Adrenal gland (tissue), 12 donors: ENCODE data around the gene PCNX2. TPM values are rescaled to one million over a fixed set of nuclear protein-coding genes. Genes with fewer than 3 reads are reported as not detected.

Source experiments
- DNase-seq, 7 donors: peaks; one replicate each; pipeline ENCODE4 v3.0.0-alpha.2; 2019 to 2020
- H3K27ac ChIP-seq, 5 donors: fragments of 200-600 bp; sonication (generic) in 4 of 5; 1 replicate in 3 of 5; 2 replicates in 2 of 5; pipeline versions ENCODE4 v1.5.1 to v1.8.0; 2016 to 2020; ENCODE audit warnings: mild to moderate bottlenecking in 1 of 5
- H3K27me3 ChIP-seq: fragments of 200-600 bp; 2 replicates; pipeline ENCODE4 v1.8.0; 2021
- H3K36me3 ChIP-seq, 2 donors: fragments of 200-600 bp; replicated peaks in 1 of 2; 1 replicate in 1 of 2; 2 replicates in 1 of 2; pipeline versions ENCODE4 v1.5.1 to v1.8.0; 2018 to 2022
- H3K4me1 ChIP-seq, 2 donors: fragments of 200-600 bp; replicated peaks in 1 of 2; 1 replicate in 1 of 2; 2 replicates in 1 of 2; pipeline versions ENCODE4 v1.5.1 to v1.8.0; 2018 to 2021
- H3K4me3 ChIP-seq, 4 donors: fragments of 200-600 bp; sonication (generic) in 3 of 4; one replicate each; pipeline ENCODE4 v1.5.1; 2016 to 2018
- H3K9me3 ChIP-seq, 3 donors: fragments of 200-600 bp; sonication (generic) in 1 of 3; replicated peaks in 1 of 3; 1 replicate in 2 of 3; 2 replicates in 1 of 3; pipeline versions ENCODE4 v1.5.1 to v1.8.0; 2016 to 2021
- POLR2A ChIP-seq, 2 donors: fragments of 450-650 bp; IDR thresholded peaks; one replicate each; pipeline ENCODE4 v1.6.1; 2017; ENCODE audit warnings: antibody characterized with exemption in 2 of 2, mild to moderate bottlenecking in 2 of 2, moderate library complexity in 1 of 2
- WGBS, 4 donors: extraction: QIAGEN DNeasy Blood & Tissue Kit in 2 of 4; methylation state at CpG; one replicate each; pipeline versions ENCODE4 v1.1.5 to v1.1.7; 2013 to 2017; 5-methylcytosine and 5-hydroxymethylcytosine counted together
- intact Hi-C, 2 donors: fragments of 100-400 bp; cut with DNase I; formaldehyde crosslinking; loops; one replicate each; pipeline versions ENCODE4 v1.14.1 to v1.15.0; 2022 to 2023
- polyA plus RNA-seq, 3 donors: library from polyadenylated mRNA; stranded (reverse); fragments of 200-250 nt in 2 of 3; fragments of 350-450 nt in 1 of 3; fragmentation: Illumina TruSeq in 1 of 3; extraction: RNeasy Lipid Tissue Mini Kit (QIAGEN cat#74804) in 1 of 3; gene quantifications; one replicate each; pipeline ENCODE4 v1.2.3, GENCODE V29; 2013 to 2014
- total RNA-seq, 9 donors: library from RNA; depleted of rRNA in 4 of 9; stranded (reverse); fragments of >200 nt in 4 of 9; fragments of 120-200 nt in 1 of 9; fragmentation: NEBNext Ultra II Directional in 1 of 9; extraction: Animal tissue kit (Norgen Biotek cat#: 25700) in 1 of 9; gene quantifications; one replicate each; pipeline versions ENCODE4 v1.1.0 to v1.2.4, GENCODE V29; 2013 to 2023
- TF ChIP-seq, protein P1 (sequence below), 6 experiments: fragments of 450-650 bp in 4 of 6; fragments of 200-600 bp in 2 of 6; sonication (generic) in 1 of 6; IDR thresholded peaks; 1 replicate in 5 of 6; 2 replicates in 1 of 6; pipeline versions ENCODE4 v1.5.1 to v1.8.0; 2016 to 2021; ENCODE audit warnings: antibody characterized with exemption in 6 of 6, mild to moderate bottlenecking in 2 of 6, moderate library complexity in 1 of 6
- donor health status: healthy with polysubstance abuse.
- donor health status: Bipolar disorder and iron deficiency.
- donor health status: DM: yes; HTN: yes; CAD: no.
- donor health status: DM: no; HTN: no; CAD: no.
- donor health status: DM: no; HTN: no; CAD: no.
- donor health status: DM: yes; HTN: yes; CAD: no.

Gene PCNX2
- total and polyA plus RNA-seq, 12 donors: 2.2 to 14.5 (median 5.5) TPM

DNA sequence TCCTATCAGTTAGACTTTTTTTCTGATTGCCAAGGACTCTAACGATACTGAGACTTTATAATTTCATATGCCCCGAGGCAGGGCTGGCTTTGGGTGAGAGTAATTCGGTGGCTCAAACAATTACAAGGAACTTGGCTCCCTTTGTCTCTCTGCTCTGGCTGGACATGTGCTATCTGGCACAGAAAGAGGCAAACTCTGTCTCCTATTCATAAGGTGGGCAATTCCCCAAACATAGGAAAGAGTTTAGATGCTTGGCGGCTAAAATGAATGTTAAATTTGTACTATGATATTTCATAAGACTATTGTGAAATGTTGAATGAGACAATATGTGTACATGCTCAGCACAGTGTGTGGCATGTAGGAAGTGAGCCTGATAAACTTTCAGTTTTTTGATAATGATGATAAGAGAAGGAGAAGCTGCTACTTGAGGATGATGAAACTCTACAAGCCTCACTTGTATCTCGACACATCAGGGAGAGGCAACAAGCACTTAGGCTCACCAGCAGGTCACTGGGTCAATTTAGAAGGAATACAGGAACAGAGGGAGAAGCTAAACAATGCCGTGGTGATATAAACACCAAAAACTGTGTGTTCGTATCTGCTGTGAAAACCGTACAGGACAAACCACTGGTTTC is 357.7 kb downstream of the PCNX2 start:
- no peak for TF ChIP-seq POLR2A (IDR thresholded peaks at IDR 0.05)
- TF ChIP-seq, protein P1, sequence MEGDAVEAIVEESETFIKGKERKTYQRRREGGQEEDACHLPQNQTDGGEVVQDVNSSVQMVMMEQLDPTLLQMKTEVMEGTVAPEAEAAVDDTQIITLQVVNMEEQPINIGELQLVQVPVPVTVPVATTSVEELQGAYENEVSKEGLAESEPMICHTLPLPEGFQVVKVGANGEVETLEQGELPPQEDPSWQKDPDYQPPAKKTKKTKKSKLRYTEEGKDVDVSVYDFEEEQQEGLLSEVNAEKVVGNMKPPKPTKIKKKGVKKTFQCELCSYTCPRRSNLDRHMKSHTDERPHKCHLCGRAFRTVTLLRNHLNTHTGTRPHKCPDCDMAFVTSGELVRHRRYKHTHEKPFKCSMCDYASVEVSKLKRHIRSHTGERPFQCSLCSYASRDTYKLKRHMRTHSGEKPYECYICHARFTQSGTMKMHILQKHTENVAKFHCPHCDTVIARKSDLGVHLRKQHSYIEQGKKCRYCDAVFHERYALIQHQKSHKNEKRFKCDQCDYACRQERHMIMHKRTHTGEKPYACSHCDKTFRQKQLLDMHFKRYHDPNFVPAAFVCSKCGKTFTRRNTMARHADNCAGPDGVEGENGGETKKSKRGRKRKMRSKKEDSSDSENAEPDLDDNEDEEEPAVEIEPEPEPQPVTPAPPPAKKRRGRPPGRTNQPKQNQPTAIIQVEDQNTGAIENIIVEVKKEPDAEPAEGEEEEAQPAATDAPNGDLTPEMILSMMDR (IDR thresholded peaks at IDR 0.05): no peak
- Histone ChIP-seq H3K4me3 (no peak overlapping the region), H3K36me3 (no peaks in the 10 kb centered on the region), H3K4me1 (no peaks in the 10 kb centered on the region), H3K9me3 (no peaks in the 10 kb centered on the region), H3K27me3 (no peaks in the 10 kb centered on the region), H3K27ac (no peak overlapping the region)
- DNase-seq: no peak
- intact Hi-C loops: no loop called here
- WGBS, 4 donors: 58 to 77% (median 63%) methylated on average over 8 of the region's 8 CpGs

DNA sequence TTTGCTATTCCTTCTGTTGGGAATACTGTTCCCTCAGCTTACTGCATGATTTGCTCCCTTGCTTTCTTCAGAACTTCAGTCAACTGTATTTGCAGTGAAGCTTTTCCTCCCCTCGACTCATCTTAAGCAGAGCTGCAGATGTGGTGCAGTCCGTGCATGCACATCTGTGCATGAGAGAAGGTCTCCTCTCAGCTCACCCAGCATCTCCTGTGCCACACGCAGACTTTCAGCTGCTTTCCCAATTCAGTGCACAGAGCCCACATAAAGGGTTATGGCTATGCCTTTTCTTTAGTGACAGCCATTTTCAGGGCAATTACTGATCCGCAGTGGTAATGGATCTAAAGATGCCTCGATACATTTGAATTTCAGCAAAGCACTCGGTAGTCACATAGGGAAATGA is 358.6 kb downstream of the PCNX2 start:
- Histone ChIP-seq H3K27me3 (no peaks in the 10 kb centered on the region), H3K4me3 (no peak overlapping the region), H3K9me3 (no peaks in the 10 kb centered on the region), H3K36me3 (no peaks in the 10 kb centered on the region), H3K4me1 (no peaks in the 10 kb centered on the region), H3K27ac (no peak overlapping the region)
- TF ChIP-seq POLR2A (IDR thresholded peaks at IDR 0.05): no peak
- no peak for DNase-seq
- intact Hi-C loops: no loop called here
- 86 to 94% (median 90%) methylated on average over 6 of the region's 6 CpGs for WGBS, 4 donors

Other genes starting within 250 kb of the PCNX2 start
- gene MAP3K21, start 32.0 kb upstream of the PCNX2 start, total RNA-seq: 10 to 100 TPM in 1 of 9 donors, 1 to 10 TPM in 7, under 1 TPM in 1; 0.39 to 12.1 (median 6.4) TPM
- 1 to 10 TPM; 3.3 to 5.6 (median 3.4) TPM for gene MAP3K21, start 32.0 kb upstream of the PCNX2 start, polyA plus RNA-seq